ENCODE data around the gene GOLGA3. TPM values are rescaled to one million over a fixed set of nuclear protein-coding genes. Genes with fewer than 3 reads are reported as not detected.

GOLGA3 gene
- total RNA-seq, 5 donors from 2014 or later (not counting 1 experiment from before 2014, with no cell fraction given): 49.1 to 77.9 (median 67.4) TPM

DNA sequence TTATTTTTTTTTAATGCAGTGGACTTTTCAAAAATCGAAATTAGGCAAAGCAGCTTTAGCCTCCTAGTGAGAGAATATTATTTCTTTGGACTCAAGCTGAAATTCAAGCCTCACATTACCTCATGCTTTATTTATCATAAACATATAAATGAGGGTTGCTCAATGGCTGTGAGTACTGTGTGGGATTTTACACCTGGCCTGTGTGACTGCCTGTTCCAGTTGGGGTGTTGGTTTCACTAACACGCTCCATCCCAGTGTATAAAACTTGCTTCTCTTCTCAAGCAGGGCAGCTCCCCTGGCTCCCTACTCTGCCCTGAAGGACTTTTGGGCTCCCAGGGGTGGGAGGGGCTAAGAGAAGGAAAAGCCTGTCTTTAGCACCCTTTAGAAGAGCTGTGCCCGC is 82.1 kb downstream of the GOLGA3 start:
- WGBS (ENCODE audit: insufficient coverage): 100% methylated on average over 1 of the region's 3 CpGs
- POLR2A ChIA-PET: no interaction called here
- H3K4me3 Mint-ChIP-seq: no peak overlapping the region

DNA sequence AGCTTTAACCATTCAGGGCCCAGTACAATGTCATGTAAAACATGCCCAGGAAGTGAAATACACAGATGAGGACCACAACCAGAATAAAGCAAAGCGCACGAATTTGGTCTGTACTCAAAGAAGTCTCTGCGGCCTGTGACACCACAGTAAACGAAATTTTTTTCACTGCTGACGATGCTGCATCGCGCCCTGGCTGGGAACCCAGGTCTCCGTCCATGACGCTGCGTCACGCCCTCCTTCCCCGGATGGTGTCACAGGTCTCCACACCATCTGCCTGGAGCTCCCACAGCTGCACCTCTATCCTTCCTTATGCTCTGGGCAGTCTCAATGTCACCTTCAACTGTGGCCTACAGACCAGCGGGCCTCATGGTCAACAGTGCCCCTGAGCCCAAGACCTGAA is 84.8 kb downstream of the GOLGA3 start:
- Histone ChIP-seq H3K27me3 (replicated peaks in 1 of 2; ENCODE audit: control insufficient read depth in 2 of 2, extremely low read depth in 1 of 2, insufficient read depth in 2 of 2, low read length in 1 of 2) (no peaks in the 10 kb centered on the region), H3K4me1 (ENCODE audit: control insufficient read depth in 1 of 2, extremely low read depth in 1 of 2, insufficient read depth in 2 of 2, low read length in 2 of 2) (no peaks in the 10 kb centered on the region), H3K9me3 (no peaks in the 10 kb centered on the region), H3K36me3 (ENCODE audit: control insufficient read depth in 2 of 2, extremely low read depth in 1 of 2, insufficient read depth in 1 of 2, low read length in 1 of 2) (peaks cover 26 to 97% of the 10 kb centered on the region in 2 donors), H3K27ac (ENCODE audit: low read length) (no peak overlapping the region), H3K4me3 (ENCODE audit: control insufficient read depth in 1 of 2, extremely low read depth in 1 of 2, low read length in 1 of 2) (no peak overlapping the region)
- Mint-ChIP-seq H3K4me3 (no peak overlapping the region), H3K9me3 (no peaks in the 10 kb centered on the region), H3K4me1 (peaks cover 7 to 11% (median 9%) of the 10 kb centered on the region in 3 donors), H3K36me3 (peaks cover 64% of the 10 kb centered on the region), H3K27me3 (no peaks in the 10 kb centered on the region), H3K27ac (no peak overlapping the region)
- DNase-seq (no peak), ATAC-seq (replicated peaks in 1 of 4) (no peak)
- ChIA-PET POLR2A (no interaction called here), CTCF (no interaction called here)
- WGBS (ENCODE audit: insufficient coverage): 96% methylated on average over 13 of the region's 13 CpGs

More for the DNA sequence above, 82.1 kb downstream of the GOLGA3 start:
- H3K4me1 Mint-ChIP-seq: peaks cover 7 to 10% (median 9%) of the 10 kb centered on the region in 3 donors
- Histone ChIP-seq H3K4me3 (ENCODE audit: control insufficient read depth in 1 of 2, extremely low read depth in 1 of 2, low read length in 1 of 2) (no peak overlapping the region), H3K9me3 (no peaks in the 10 kb centered on the region), H3K36me3 (ENCODE audit: control insufficient read depth in 2 of 2, extremely low read depth in 1 of 2, insufficient read depth in 1 of 2, low read length in 1 of 2) (peaks cover 29 to 94% of the 10 kb centered on the region in 2 donors), H3K27me3 (replicated peaks in 1 of 2; ENCODE audit: control insufficient read depth in 2 of 2, extremely low read depth in 1 of 2, insufficient read depth in 2 of 2, low read length in 1 of 2) (no peaks in the 10 kb centered on the region), H3K4me1 (ENCODE audit: control insufficient read depth in 1 of 2, extremely low read depth in 1 of 2, insufficient read depth in 2 of 2, low read length in 2 of 2) (no peaks in the 10 kb centered on the region), H3K27ac (ENCODE audit: low read length) (no peak overlapping the region)
- no peak overlapping the region for H3K27ac Mint-ChIP-seq
- no peak for DNase-seq
- no peaks in the 10 kb centered on the region for H3K9me3 Mint-ChIP-seq
- H3K27me3 Mint-ChIP-seq: no peaks in the 10 kb centered on the region
- H3K36me3 Mint-ChIP-seq: peaks cover 59% of the 10 kb centered on the region
- CTCF ChIA-PET: interaction anchor here in 1 of 2 donors (0.6 kb wide), 1 partner anchor 127 kb away, joined by 3 read pairs; no protein-coding TSS in a partner anchor
- ATAC-seq (replicated peaks in 1 of 4): no peak

DNA sequence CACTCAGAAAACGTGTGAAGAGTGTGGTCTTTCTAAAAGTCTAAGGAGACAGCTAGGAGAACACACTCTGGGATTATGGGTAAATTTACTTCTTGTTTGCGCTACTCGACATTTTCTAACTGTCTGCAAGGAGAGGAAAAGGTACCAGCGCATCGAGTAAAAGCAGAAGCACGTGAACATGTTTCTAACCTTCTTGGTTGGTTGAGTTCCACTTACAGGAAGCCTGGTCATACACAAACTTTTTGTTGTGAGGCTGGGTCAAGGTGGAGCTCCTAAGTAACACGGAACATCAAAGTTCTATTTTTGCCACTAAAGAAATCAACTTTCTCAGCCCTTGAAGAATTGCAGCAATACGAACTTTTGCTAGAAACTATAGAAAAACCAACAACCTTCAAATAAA is 87.0 kb downstream of the GOLGA3 start:
- H3K4me1 ChIP-seq (ENCODE audit: control insufficient read depth in 1 of 2, extremely low read depth in 1 of 2, insufficient read depth in 2 of 2, low read length in 2 of 2): no peaks in the 10 kb centered on the region
- peaks cover 9 to 12% (median 12%) of the 10 kb centered on the region in 3 donors for H3K4me1 Mint-ChIP-seq
- DNase-seq (no peak), ATAC-seq (replicated peaks in 1 of 4) (no peak)
- peak overlapping the region in 1 of 2 donors; percentile 49 for H3K27ac Mint-ChIP-seq
- H3K36me3 ChIP-seq (ENCODE audit: control insufficient read depth in 2 of 2, extremely low read depth in 1 of 2, insufficient read depth in 1 of 2, low read length in 1 of 2): peaks cover 20 to 92% of the 10 kb centered on the region in 2 donors
- ChIA-PET POLR2A (interaction anchor here in 1 of 2 donors (0.6 kb wide), 2 partner anchors 14 to 161 kb away, joined by 7 to 12 read pairs; no protein-coding TSS in a partner anchor), CTCF (interaction anchor here in 1 of 2 donors (0.6 kb wide), 1 partner anchor 329 kb away, joined by 3 read pairs; no protein-coding TSS in a partner anchor)
- no peak overlapping the region for H3K27ac ChIP-seq (ENCODE audit: low read length)
- no peaks in the 10 kb centered on the region for H3K9me3 ChIP-seq
- H3K27me3 ChIP-seq (replicated peaks in 1 of 2; ENCODE audit: control insufficient read depth in 2 of 2, extremely low read depth in 1 of 2, insufficient read depth in 2 of 2, low read length in 1 of 2): no peaks in the 10 kb centered on the region
- no peak overlapping the region for H3K4me3 ChIP-seq (ENCODE audit: control insufficient read depth in 1 of 2, extremely low read depth in 1 of 2, low read length in 1 of 2)
- no peaks in the 10 kb centered on the region for H3K9me3 Mint-ChIP-seq
- H3K4me3 Mint-ChIP-seq: no peak overlapping the region
- H3K27me3 Mint-ChIP-seq: no peaks in the 10 kb centered on the region
- peaks cover 59% of the 10 kb centered on the region for H3K36me3 Mint-ChIP-seq
- 88% methylated on average over 5 of the region's 8 CpGs for WGBS (ENCODE audit: insufficient coverage)

DNA sequence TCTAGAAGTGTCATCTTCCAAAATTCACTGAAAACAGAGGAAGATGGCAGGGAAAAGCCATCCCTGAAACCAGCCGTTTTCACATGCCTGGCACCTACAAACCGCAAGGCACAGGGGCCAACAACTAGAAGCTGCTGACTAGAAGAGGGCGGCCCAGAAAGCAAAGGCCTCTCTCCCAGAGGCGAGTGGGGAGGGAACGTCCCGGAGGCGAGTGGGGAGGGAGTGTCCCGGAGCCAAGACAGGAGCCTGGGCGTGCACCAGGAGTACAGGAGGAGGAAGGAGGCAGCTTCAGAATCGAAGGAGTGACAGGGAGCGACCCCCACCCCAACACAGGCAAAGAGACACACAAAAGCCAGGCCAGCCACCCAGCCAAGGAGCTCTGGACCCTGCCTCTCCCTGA is 88.0 kb downstream of the GOLGA3 start:
- H3K36me3 Mint-ChIP-seq: peaks cover 54% of the 10 kb centered on the region
- H3K4me1 ChIP-seq (ENCODE audit: control insufficient read depth in 1 of 2, extremely low read depth in 1 of 2, insufficient read depth in 2 of 2, low read length in 2 of 2): no peaks in the 10 kb centered on the region
- DNase-seq (no peak), ATAC-seq (replicated peaks in 1 of 4) (no peak)
- H3K9me3 Mint-ChIP-seq: no peaks in the 10 kb centered on the region
- H3K4me1 Mint-ChIP-seq: peaks cover 9 to 12% (median 12%) of the 10 kb centered on the region in 3 donors
- no peaks in the 10 kb centered on the region for H3K27me3 ChIP-seq (replicated peaks in 1 of 2; ENCODE audit: control insufficient read depth in 2 of 2, extremely low read depth in 1 of 2, insufficient read depth in 2 of 2, low read length in 1 of 2)
- peaks cover 22 to 92% of the 10 kb centered on the region in 2 donors for H3K36me3 ChIP-seq (ENCODE audit: control insufficient read depth in 2 of 2, extremely low read depth in 1 of 2, insufficient read depth in 1 of 2, low read length in 1 of 2)
- no peak overlapping the region for H3K27ac ChIP-seq (ENCODE audit: low read length)
- CTCF ChIA-PET: interaction anchor here in 1 of 2 donors (0.5 kb wide), 1 partner anchor 160 kb away, joined by 8 read pairs; no protein-coding TSS in a partner anchor
- no peak overlapping the region for H3K27ac Mint-ChIP-seq
- POLR2A ChIA-PET: no interaction called here
- no peak overlapping the region for H3K4me3 ChIP-seq (ENCODE audit: control insufficient read depth in 1 of 2, extremely low read depth in 1 of 2, low read length in 1 of 2)
- H3K27me3 Mint-ChIP-seq: no peaks in the 10 kb centered on the region
- H3K4me3 Mint-ChIP-seq: no peak overlapping the region
- WGBS (ENCODE audit: insufficient coverage): 94% methylated on average over 2 of the region's 11 CpGs
- H3K9me3 ChIP-seq: no peaks in the 10 kb centered on the region

DNA sequence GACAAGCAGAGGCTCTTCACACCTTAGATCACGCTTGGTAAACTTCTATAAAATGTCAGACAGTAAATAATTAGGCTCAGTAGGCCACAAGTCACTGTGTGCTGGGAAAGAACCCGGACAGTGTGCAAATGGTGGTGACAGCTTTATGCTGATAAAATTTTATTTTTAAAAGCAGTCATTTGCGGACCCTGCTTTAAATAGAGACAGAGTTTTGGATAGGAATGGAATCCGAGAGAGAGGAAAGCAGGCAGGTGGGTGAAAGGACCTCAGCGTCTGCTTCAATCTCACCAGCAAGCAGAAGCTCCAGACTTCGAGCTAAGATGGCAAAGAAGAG is 88.4 kb downstream of the GOLGA3 start:
- WGBS (ENCODE audit: insufficient coverage): 97% methylated on average over 5 of the region's 6 CpGs

DNA sequence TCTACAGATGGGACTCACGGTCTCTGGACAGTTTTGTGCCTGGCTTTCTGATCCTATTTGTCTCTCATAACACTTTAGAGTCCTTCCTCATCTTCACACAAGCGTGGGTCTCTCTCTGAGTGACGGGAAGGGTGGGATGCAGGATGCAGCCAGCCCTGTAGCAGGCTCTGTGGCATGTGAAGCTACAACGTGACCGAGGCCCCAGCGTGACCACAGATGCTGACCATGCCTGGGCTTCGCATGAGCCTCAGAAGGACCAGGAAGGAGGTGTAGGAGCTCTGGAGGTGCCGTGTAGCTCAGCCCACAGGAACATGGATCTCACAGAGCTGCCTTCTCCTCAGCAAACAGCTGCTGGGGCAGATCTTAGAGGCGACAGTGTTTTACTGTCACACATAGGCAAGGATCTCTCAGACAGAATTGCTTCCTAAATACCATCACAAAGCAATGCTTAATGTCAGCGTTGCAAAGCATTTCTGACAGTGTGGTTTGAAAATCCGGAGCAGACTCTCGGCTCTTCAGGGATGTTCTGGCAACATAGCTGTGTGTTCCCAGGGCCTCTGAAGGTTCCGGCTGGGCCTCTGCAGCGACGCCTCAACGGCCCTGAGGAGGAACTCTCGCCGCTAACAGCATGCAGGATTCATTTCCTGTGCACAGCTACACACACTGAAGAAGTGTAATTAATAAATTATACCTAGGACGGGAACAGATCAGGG is 88.9 kb downstream of the GOLGA3 start:
- Mint-ChIP-seq H3K4me1 (peaks cover 9 to 12% (median 12%) of the 10 kb centered on the region in 3 donors), H3K27me3 (no peaks in the 10 kb centered on the region), H3K36me3 (peaks cover 53% of the 10 kb centered on the region), H3K9me3 (no peaks in the 10 kb centered on the region), H3K27ac (peak overlapping the region in 1 of 2 donors; percentile 39), H3K4me3 (no peak overlapping the region)
- peaks cover 22 to 92% of the 10 kb centered on the region in 2 donors for H3K36me3 ChIP-seq (ENCODE audit: control insufficient read depth in 2 of 2, extremely low read depth in 1 of 2, insufficient read depth in 1 of 2, low read length in 1 of 2)
- no peaks in the 10 kb centered on the region for H3K9me3 ChIP-seq
- POLR2A ChIA-PET: no interaction called here
- 94% methylated on average over 12 of the region's 19 CpGs for WGBS (ENCODE audit: insufficient coverage)
- no peak overlapping the region for H3K27ac ChIP-seq (ENCODE audit: low read length)
- no peaks in the 10 kb centered on the region for H3K27me3 ChIP-seq (replicated peaks in 1 of 2; ENCODE audit: control insufficient read depth in 2 of 2, extremely low read depth in 1 of 2, insufficient read depth in 2 of 2, low read length in 1 of 2)
- DNase-seq (no peak), ATAC-seq (replicated peaks in 1 of 4) (no peak)
- CTCF ChIA-PET: no interaction called here
- H3K4me1 ChIP-seq (ENCODE audit: control insufficient read depth in 1 of 2, extremely low read depth in 1 of 2, insufficient read depth in 2 of 2, low read length in 2 of 2): no peaks in the 10 kb centered on the region
- no peak overlapping the region for H3K4me3 ChIP-seq (ENCODE audit: control insufficient read depth in 1 of 2, extremely low read depth in 1 of 2, low read length in 1 of 2)

More for the DNA sequence above, 88.4 kb downstream of the GOLGA3 start:
- H3K4me3 Mint-ChIP-seq: no peak overlapping the region
- no peaks in the 10 kb centered on the region for H3K27me3 Mint-ChIP-seq
- H3K36me3 Mint-ChIP-seq: peaks cover 54% of the 10 kb centered on the region
- no peaks in the 10 kb centered on the region for H3K27me3 ChIP-seq (replicated peaks in 1 of 2; ENCODE audit: control insufficient read depth in 2 of 2, extremely low read depth in 1 of 2, insufficient read depth in 2 of 2, low read length in 1 of 2)
- no peak overlapping the region for H3K27ac ChIP-seq (ENCODE audit: low read length)
- ChIA-PET POLR2A (no interaction called here), CTCF (no interaction called here)
- no peaks in the 10 kb centered on the region for H3K9me3 Mint-ChIP-seq
- H3K4me3 ChIP-seq (ENCODE audit: control insufficient read depth in 1 of 2, extremely low read depth in 1 of 2, low read length in 1 of 2): no peak overlapping the region
- H3K4me1 ChIP-seq (ENCODE audit: control insufficient read depth in 1 of 2, extremely low read depth in 1 of 2, insufficient read depth in 2 of 2, low read length in 2 of 2): no peaks in the 10 kb centered on the region
- H3K9me3 ChIP-seq: no peaks in the 10 kb centered on the region
- no peak overlapping the region for H3K27ac Mint-ChIP-seq
- ATAC-seq (replicated peaks in 1 of 4): no peak
- peaks cover 9 to 12% (median 12%) of the 10 kb centered on the region in 3 donors for H3K4me1 Mint-ChIP-seq
- no peak for DNase-seq
- H3K36me3 ChIP-seq (ENCODE audit: control insufficient read depth in 2 of 2, extremely low read depth in 1 of 2, insufficient read depth in 1 of 2, low read length in 1 of 2): peaks cover 21 to 92% of the 10 kb centered on the region in 2 donors

All from T-cell (primary cell).